Fibroblast of lung (primary cell): ENCODE results near the gene GRIN3B.

Source experiments
- CTCF ChIP-seq, 2 donors: IDR thresholded peaks in 1 of 2; conservative IDR thresholded peaks in 1 of 2; 1 replicate in 1 of 2; 2 replicates in 1 of 2; pipeline ENCODE4 v1.5.1; 2011 to 2012; ENCODE audit warnings: low read length in 2 of 2, control low read depth in 1 of 2, inconsistent platforms in 1 of 2, low read depth in 1 of 2, mild to moderate bottlenecking in 1 of 2
- EZH2 ChIP-seq: IDR thresholded peaks from 2 replicates; pipeline ENCODE4 v1.5.1; 2012; ENCODE audit warnings: low read length, control low read depth, mild to moderate bottlenecking; ENCODE audit errors: missing control alignments

GRCh38 chr19:1014161-1015060 is 14.2 kb downstream of the GRIN3B start:
- no peak for TF ChIP-seq CTCF (conservative IDR thresholded peaks at IDR 0.05 in 1 of 2, IDR thresholded peaks at IDR 0.05 in 1 of 2; ENCODE audit: low read depth in 1 of 2, low read length in 2 of 2)
- TF ChIP-seq EZH2: no peak
